Urinary bladder (tissue), 4 donors: Measurements from ENCODE around the gene TMED6. TPM values are rescaled to one million over a fixed set of nuclear protein-coding genes. Genes with fewer than 3 reads are reported as not detected.
"Not testable (repeated sequence)": the region's sequence is repeated elsewhere in the genome, so short reads cannot be mapped to it uniquely, and the experiment has no call there.

ENCODE experiments used
- DNase-seq: peaks from one replicate; pipeline ENCODE4 v3.0.0-alpha.2; 2015; ENCODE audit errors: extremely low spot score
- H3K27ac ChIP-seq: one replicate; pipeline ENCODE4 v1.5.1; 2013; ENCODE audit warnings: low read depth, mild to moderate bottlenecking, moderate library complexity
- H3K36me3 ChIP-seq: one replicate; pipeline ENCODE4 v1.6.1; 2013; ENCODE audit warnings: mild to moderate bottlenecking, moderate library complexity; ENCODE audit not compliant: insufficient read depth
- H3K4me1 ChIP-seq: one replicate; pipeline ENCODE4 v1.6.1; 2013; ENCODE audit warnings: mild to moderate bottlenecking, moderate library complexity; ENCODE audit not compliant: insufficient read depth
- H3K4me3 ChIP-seq: one replicate; pipeline ENCODE4 v1.5.1; 2013; ENCODE audit warnings: low read depth, low read length
- WGBS: extraction: QIAGEN DNeasy Blood & Tissue Kit; methylation state at CpG from one replicate; pipeline ENCODE4 v1.1.7; 2013; 5-methylcytosine and 5-hydroxymethylcytosine counted together
- polyA plus RNA-seq: library from polyadenylated mRNA; stranded (reverse); fragments of 200-250 nt; gene quantifications from one replicate; pipeline ENCODE4 v1.2.3, GENCODE V29; 2013
- total RNA-seq: library from RNA; depleted of rRNA; stranded (reverse); fragments of >200 nt; gene quantifications from one replicate; pipeline ENCODE4 v1.2.3, GENCODE V29; 2014
- donor health status: healthy with polysubstance abuse.
- donor health status: healthy.

TMED6 gene
- total and polyA plus RNA-seq, 2 donors = 0.09 TPM; not detected in 1

GRCh38 chr16:69314534-69314933 lies 37.1 kb downstream of the TMED6 start:
- Histone ChIP-seq H3K27ac (no peak overlapping the region), H3K4me3 (no peak overlapping the region), H3K4me1 (no peaks in the 10 kb centered on the region), H3K36me3 (peaks cover 8% of the 10 kb centered on the region)
- no peak for DNase-seq
- WGBS = 86% methylated on average over 11 of the region's 11 CpGs

GRCh38 chr16:69313469-69313868 lies 38.1 kb downstream of the TMED6 start:
- no peak for DNase-seq
- H3K27ac ChIP-seq = no peak overlapping the region
- 95% methylated on average over 5 of the region's 5 CpGs for WGBS
- H3K4me1 ChIP-seq = no peaks in the 10 kb centered on the region
- H3K36me3 ChIP-seq = peaks cover 3% of the 10 kb centered on the region
- no peak overlapping the region for H3K4me3 ChIP-seq

DNA sequence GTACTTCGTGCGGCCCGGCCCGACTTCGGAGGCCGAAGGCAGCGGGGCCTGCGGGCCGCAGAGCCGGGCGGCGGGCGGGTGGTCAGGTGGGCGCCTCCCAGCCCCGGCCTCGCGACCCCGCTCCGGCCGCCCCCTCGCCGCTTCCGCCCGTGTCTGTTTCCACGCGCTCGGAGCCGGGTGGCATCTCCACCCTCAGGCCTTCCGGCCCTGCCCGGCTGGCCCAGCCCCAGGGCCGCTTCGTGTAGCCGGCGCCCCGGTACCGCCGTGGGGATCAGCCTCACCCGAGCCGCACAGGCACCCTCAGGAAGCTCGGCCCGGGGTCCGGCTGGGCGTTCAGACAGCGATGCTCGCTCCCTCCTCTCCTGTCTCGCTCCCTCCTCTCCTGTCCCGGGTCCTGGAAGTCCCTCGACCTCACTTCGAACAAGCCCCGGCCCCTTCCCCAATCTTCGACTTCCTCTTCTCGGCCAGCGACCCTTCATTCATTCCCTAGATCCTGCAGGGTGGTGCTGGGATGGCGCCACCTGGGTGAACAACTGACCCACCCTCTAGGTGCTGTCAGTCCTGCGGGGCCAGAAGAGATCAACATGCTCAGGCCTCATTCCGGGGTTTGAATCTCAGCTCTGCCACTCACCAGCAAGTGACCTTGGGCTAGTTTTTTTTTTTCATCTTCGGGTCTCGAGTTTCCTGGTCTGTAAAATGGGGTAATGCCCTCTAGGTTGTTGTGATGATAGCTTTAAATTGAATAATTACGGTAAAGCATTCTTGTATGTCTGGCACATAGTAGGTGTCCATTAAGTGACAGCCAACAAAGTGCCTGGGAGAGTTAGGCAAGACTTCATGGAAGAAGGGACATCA lies 39.8 kb downstream of the TMED6 start:
- Histone ChIP-seq H3K36me3 (peaks cover under 1% of the 10 kb centered on the region), H3K4me3 (peak overlapping the region; percentile 86), H3K4me1 (no peaks in the 10 kb centered on the region), H3K27ac (peak overlapping the region; percentile 91)
- DNase-seq = no peak
- WGBS = 2% methylated on average over 59 of the region's 59 CpGs

DNA sequence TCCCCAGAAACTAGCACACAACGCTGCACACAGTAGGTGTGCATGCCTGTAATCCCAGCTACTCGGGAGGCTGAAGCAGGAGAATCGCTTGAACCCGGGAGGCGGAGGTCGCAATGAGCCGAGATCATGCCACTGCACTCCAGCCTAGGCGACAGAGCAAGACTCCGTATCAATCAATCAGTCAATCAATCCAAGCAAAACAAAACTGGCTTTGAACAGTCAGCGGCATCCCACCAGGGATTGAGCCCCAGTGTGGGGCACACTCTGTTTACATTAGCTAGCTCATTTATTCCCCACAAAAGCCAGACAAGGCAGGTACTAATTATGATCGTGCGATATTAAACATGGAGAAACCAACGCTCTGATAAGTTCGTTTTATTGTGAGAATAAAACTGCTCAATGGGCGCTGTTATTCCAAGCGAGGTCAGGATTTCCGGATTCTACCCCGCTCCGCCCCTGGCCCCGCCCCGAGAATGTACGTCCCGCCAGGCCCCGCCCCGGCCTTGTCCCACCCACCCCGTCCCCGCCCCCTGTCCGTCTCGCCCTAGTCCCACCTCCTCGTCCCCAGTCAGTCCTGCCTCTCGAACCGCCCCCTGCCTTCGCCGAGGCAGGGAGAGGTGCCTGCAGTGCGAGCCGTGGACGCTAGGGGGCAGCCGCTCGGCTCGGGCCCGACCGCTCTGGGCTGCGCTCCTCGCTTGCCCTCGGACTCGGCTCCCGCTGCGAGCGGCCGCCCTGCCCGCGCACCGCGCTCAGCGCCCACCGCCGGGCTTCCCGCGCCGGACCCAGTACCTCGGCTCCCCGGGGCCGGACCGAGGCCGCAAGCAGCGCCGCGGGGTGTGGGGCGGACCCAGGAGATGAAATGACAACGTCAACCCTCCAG lies 40.7 kb downstream of the TMED6 start, which contains the start of gene VPS4A:
TSS of gene VPS4A (plus strand) at position 698 of the 880 bp plus-strand sequence. CDS start at position 860, 162 bp downstream.
- H3K4me1 ChIP-seq = no peaks in the 10 kb centered on the region
- H3K27ac ChIP-seq = peak within 1 kb of the TSS; percentile 91
- WGBS = 10% methylated on average over 70 of the region's 70 CpGs
- no peaks in the 10 kb centered on the region for H3K36me3 ChIP-seq
- peak; percentile 92 for DNase-seq
- peak within 1 kb of the TSS; percentile 86 for H3K4me3 ChIP-seq

- 83% methylated on average over 12 of the region's 12 CpGs for WGBS
- no peak for DNase-seq
- no peaks in the 10 kb centered on the region for H3K36me3 ChIP-seq
- H3K4me3 ChIP-seq = no peak overlapping the region
- no peaks in the 10 kb centered on the region for H3K4me1 ChIP-seq
- H3K27ac ChIP-seq = no peak overlapping the region
These were observed 42.3 kb downstream of the TMED6 start for GRCh38 chr16:69309316-69309715.

DNA sequence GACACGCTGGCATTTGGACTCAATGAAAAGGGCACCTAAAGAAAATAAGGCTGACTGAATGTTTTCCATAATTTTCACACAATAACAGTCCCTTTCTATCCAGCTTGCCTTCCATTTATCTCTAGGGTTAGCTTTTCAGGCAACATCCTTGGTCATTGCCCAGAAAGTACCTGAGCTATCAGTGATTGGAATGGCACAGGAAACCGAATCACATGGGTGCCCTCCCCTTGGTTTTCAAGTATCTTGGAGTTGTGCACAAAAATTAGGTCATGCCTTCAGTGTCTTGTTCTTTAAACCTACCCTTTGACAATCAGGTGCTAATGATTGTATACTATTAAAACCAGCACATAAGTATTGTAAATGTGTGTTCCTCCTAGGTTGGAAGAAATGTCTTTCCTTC lies 43.7 kb downstream of the TMED6 start:
- H3K4me3 ChIP-seq = no peak overlapping the region
- no peaks in the 10 kb centered on the region for H3K4me1 ChIP-seq
- 89% methylated on average over 2 of the region's 2 CpGs for WGBS
- no peaks in the 10 kb centered on the region for H3K36me3 ChIP-seq
- no peak overlapping the region for H3K27ac ChIP-seq
- no peak for DNase-seq

- Histone ChIP-seq H3K4me1 (no peaks in the 10 kb centered on the region), H3K4me3 (no peak overlapping the region), H3K36me3 (peaks cover 3% of the 10 kb centered on the region), H3K27ac (no peak overlapping the region)
- 67% methylated on average over 1 of the region's 1 CpG for WGBS
- no peak for DNase-seq
These were observed 44.5 kb downstream of the TMED6 start for GRCh38 chr16:69307091-69307490.

GRCh38 chr16:69306031-69306430 lies 45.6 kb downstream of the TMED6 start:
- Histone ChIP-seq H3K36me3 (peaks cover 3% of the 10 kb centered on the region), H3K4me1 (no peaks in the 10 kb centered on the region), H3K4me3 (no peak overlapping the region), H3K27ac (no peak overlapping the region)
- DNase-seq = no peak
- WGBS = 79% methylated on average over 1 of the region's 1 CpG

- peaks cover 3% of the 10 kb centered on the region for H3K36me3 ChIP-seq
- WGBS = 94% methylated on average over 4 of the region's 4 CpGs
- no peak for DNase-seq
These were observed 49.3 kb downstream of the TMED6 start for GRCh38 chr16:69302301-69302700.

GRCh38 chr16:69301861-69302260 lies 49.7 kb downstream of the TMED6 start:
- DNase-seq = no peak
- 88% methylated on average over 4 of the region's 4 CpGs for WGBS
- Histone ChIP-seq H3K36me3 (peaks cover 3% of the 10 kb centered on the region), H3K4me3 (no peak overlapping the region), H3K27ac (no peak overlapping the region), H3K4me1 (no peaks in the 10 kb centered on the region)

More at GRCh38 chr16:69302301-69302700, 49.3 kb downstream of the TMED6 start:
- Histone ChIP-seq H3K27ac (no peak overlapping the region), H3K4me3 (no peak overlapping the region), H3K4me1 (no peaks in the 10 kb centered on the region)

- no peaks in the 10 kb centered on the region for H3K4me1 ChIP-seq
- no peak overlapping the region for H3K4me3 ChIP-seq
- no peak for DNase-seq
- no peak overlapping the region for H3K27ac ChIP-seq
- WGBS = 51% methylated on average over 1 of the region's 1 CpG
- H3K36me3 ChIP-seq = peaks cover 3% of the 10 kb centered on the region
These were observed 50.4 kb downstream of the TMED6 start for GRCh38 chr16:69301187-69301586.

DNA sequence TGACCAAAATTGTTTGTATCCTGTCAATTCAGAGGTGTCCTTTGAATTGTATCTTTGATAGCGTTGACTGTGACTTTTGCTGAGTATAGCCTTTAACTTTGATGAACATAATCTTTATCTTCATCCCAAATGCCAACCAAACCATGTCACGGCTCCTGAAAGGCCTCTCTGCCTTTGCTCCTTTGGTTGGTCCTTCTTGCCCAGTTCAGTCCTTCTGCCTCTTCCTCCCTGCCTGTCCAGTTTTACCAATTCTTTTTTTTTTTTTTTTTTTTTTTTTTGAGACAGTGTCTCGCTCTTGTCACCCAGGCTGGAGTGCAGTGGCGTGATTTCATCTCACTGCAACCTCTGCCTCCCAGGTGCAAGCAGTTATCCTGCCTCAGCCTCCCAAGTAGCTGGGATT lies 53.3 kb downstream of the TMED6 start:
- H3K4me1 ChIP-seq = no peaks in the 10 kb centered on the region
- H3K27ac ChIP-seq = no peak overlapping the region
- H3K4me3 ChIP-seq = no peak overlapping the region
- no peak for DNase-seq
- 99% methylated on average over 4 of the region's 4 CpGs for WGBS
- H3K36me3 ChIP-seq = peaks cover 3% of the 10 kb centered on the region

DNA sequence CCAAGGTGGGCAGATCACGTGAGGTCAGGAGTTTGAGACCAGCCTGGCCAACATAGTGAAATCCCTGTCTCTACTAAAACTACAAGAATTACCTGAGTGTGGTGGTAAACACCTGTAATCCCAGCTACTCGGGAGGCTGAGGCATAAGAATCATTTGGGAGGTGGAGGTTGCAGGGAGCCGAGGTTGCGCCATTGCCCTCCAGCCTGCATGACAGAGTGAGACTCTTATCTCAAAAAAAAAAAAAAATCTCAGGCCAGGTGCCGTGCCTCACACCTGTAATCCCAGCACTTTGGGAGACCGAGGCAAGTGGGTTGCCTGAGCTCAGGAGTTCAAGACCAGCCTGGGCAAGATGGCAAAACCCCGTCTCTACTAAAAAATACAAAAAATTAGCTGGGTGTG lies 54.8 kb downstream of the TMED6 start:
- DNase-seq, H3K4me3 ChIP-seq, H3K4me1 ChIP-seq, H3K36me3 ChIP-seq, H3K27ac ChIP-seq: not testable (repeated sequence)
- 97% methylated on average over 7 of the region's 7 CpGs for WGBS

- H3K4me3 ChIP-seq = no peak overlapping the region
- no peaks in the 10 kb centered on the region for H3K36me3 ChIP-seq
- WGBS = 97% methylated on average over 1 of the region's 1 CpG
- no peak for DNase-seq
- no peak overlapping the region for H3K27ac ChIP-seq
- no peaks in the 10 kb centered on the region for H3K4me1 ChIP-seq
These were observed 57.5 kb downstream of the TMED6 start for GRCh38 chr16:69294051-69294450.
